ENCODE results near the gene SOX13. TPM values are rescaled to one million over a fixed set of nuclear protein-coding genes. Genes with fewer than 3 reads are reported as not detected.

The SOX13 gene
- polyA plus RNA-seq, 1 experiment = 2.0 TPM

DNA sequence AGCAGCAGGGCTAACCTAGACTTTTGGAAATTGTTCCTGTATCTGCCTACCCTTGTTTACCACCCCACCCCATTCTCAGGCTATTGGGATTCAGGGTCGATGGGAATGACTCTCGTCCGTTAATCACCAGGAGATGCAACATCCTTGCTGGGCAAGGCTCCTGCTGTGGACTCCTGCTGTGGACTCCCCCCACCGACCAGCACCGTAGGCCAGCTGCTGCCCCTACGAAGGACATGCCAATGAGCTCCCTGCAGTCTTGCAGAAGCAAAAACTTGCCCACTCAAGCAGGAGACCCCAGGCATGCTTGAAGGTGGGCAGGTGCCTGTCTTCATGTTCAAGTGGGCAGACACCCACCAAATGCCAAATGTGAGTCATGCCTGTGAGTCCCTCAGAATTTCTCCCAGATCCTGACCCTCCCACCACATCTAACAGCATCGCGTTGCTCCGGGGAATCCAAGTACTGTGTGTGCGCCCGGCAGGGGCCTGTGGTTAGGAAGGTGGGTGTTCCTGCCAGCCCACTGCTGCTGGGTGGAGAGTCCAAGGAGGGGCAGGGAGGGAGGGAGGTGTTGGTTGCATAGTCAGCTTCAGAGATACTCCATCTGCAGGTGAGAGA lies 41.7 kb upstream of the SOX13 start:
- CTCF ChIA-PET = interaction anchor here (0.6 kb wide), 1 partner anchor 69 kb away, joined by 3 read pairs; no protein-coding TSS in a partner anchor
- Histone ChIP-seq H3K27me3 (ENCODE audit: control insufficient read depth, insufficient read depth, low read length) (peaks cover 6% of the 10 kb centered on the region), H3K9me3 (ENCODE audit: control insufficient read depth, insufficient read depth, low read length) (no peaks in the 10 kb centered on the region), H3K4me3 (ENCODE audit: low read depth, low read length) (no peak overlapping the region), H3K27ac (ENCODE audit: low read depth, low read length) (no peak overlapping the region)
- DNase-seq (ENCODE audit: low read depth, low spot score) = no peak
- TF ChIP-seq, protein P1, sequence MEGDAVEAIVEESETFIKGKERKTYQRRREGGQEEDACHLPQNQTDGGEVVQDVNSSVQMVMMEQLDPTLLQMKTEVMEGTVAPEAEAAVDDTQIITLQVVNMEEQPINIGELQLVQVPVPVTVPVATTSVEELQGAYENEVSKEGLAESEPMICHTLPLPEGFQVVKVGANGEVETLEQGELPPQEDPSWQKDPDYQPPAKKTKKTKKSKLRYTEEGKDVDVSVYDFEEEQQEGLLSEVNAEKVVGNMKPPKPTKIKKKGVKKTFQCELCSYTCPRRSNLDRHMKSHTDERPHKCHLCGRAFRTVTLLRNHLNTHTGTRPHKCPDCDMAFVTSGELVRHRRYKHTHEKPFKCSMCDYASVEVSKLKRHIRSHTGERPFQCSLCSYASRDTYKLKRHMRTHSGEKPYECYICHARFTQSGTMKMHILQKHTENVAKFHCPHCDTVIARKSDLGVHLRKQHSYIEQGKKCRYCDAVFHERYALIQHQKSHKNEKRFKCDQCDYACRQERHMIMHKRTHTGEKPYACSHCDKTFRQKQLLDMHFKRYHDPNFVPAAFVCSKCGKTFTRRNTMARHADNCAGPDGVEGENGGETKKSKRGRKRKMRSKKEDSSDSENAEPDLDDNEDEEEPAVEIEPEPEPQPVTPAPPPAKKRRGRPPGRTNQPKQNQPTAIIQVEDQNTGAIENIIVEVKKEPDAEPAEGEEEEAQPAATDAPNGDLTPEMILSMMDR (IDR thresholded peaks at IDR 0.05; ENCODE audit: low read depth, low read length) = no peak
- POLR2A ChIA-PET = no interaction called here

DNA sequence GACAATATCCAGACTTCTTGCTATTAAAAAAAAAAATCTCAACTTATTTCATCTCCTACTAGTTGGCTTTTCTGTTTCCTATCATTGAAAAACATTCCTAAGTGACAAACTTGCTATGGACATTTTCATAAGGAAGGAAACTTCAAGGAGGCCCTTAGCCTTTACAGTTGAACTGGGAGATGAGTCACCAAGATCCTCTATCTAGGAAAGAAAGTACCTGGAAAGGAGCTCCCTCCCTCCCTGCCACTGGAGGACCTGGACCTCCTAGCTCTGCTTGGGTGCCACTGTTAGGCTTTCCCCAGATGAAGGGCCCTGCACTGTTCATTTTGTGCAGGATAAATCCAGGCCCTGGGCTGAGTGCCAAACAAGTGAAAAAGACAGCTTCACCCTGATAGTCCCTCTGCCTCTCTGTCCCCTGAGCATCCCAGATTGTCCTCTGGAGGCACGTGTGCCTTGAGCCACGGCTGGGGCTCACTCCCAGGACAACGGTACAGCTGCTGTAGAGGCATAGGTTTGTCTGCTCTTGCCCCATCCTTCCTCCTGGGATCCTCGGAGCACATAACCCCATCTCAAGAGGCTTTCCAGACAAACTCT lies 40.2 kb upstream of the SOX13 start:
- POLR2A ChIA-PET = no interaction called here
- Histone ChIP-seq H3K9me3 (ENCODE audit: control insufficient read depth, insufficient read depth, low read length) (no peaks in the 10 kb centered on the region), H3K4me3 (ENCODE audit: low read depth, low read length) (no peak overlapping the region), H3K27me3 (ENCODE audit: control insufficient read depth, insufficient read depth, low read length) (peaks cover 2% of the 10 kb centered on the region), H3K27ac (ENCODE audit: low read depth, low read length) (no peak overlapping the region)
- CTCF ChIA-PET = interaction anchor here (1.6 kb wide), 1 partner anchor 162 kb away, joined by 4 read pairs; no protein-coding TSS in a partner anchor
- TF ChIP-seq, protein P1 (IDR thresholded peaks at IDR 0.05; ENCODE audit: low read depth, low read length) = no peak
- DNase-seq (ENCODE audit: low read depth, low spot score) = no peak

DNA sequence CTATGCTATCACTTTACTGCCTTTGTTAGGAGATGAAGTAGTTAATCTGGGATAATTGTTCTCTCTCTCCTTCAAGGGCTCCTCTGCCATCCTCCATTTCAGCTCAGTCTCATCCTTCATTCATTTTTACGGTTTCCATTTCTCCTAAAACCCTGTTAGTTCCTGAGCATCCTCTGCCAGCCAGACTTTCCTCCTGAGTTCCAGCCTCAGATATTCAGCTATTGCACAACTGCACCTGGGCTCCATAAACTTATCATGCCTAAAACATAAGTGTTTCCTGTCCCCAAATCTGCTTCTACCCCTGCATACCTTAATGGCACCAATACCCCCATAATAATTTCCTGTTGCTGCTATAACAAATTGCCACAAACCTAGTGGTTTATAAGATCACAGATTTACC lies 39.6 kb upstream of the SOX13 start:
- POLR2A ChIA-PET = no interaction called here
- no peak for DNase-seq (ENCODE audit: low read depth, low spot score)

DNA sequence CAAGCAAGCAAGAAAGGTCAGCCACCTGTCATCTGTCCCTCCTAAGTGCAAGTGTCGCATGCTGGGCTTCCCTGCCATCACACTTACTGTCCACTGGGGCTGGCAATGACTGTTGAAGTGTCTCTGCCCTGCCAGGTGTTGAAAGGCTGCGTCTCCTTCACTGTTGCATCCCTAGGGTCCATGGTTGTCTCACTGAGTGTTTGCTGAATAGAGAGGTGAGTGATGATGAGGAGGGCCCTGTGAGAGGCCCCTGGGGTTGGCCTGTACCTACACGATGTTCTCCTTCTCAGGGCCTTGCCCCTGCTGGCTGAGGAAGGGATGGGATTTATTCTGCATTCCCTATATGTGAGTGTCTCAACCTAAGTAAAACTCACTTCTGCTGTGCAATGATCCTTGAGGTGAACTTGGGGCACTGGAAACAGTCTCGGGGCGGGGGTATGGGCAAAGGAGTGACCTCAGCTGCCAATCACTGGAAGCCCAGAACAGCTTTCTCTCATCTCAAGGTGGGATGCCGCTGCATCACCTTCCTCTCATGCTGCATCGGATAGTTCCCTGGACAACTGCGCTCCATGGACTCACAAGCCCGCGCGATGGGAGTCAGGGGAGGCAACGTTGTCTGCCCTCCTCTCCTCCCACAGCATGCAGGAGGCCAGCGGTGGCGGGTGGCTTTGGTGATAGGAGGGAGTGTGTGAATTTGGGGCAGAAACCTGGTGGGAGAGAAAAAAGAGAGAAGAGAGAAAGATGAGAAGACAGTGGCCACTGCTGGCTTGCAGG lies 35.8 kb upstream of the SOX13 start:
- TF ChIP-seq, protein P1 (IDR thresholded peaks at IDR 0.05; ENCODE audit: low read depth, low read length) = 0 out of 2 replicates have a peak, but pooled peaks have one; percentile 4
- ChIA-PET POLR2A (no interaction called here), CTCF (no interaction called here)
- no peak overlapping the region for H3K27ac ChIP-seq (ENCODE audit: low read depth, low read length)
- no peak for DNase-seq (ENCODE audit: low read depth, low spot score)
- H3K27me3 ChIP-seq (ENCODE audit: control insufficient read depth, insufficient read depth, low read length) = peaks cover 5% of the 10 kb centered on the region
- H3K9me3 ChIP-seq (ENCODE audit: control insufficient read depth, insufficient read depth, low read length) = no peaks in the 10 kb centered on the region
- no peak overlapping the region for H3K4me3 ChIP-seq (ENCODE audit: low read depth, low read length)

More for the DNA sequence above, 39.6 kb upstream of the SOX13 start:
- Histone ChIP-seq H3K27ac (ENCODE audit: low read depth, low read length) (no peak overlapping the region), H3K4me3 (ENCODE audit: low read depth, low read length) (no peak overlapping the region), H3K27me3 (ENCODE audit: control insufficient read depth, insufficient read depth, low read length) (peaks cover 2% of the 10 kb centered on the region), H3K9me3 (ENCODE audit: control insufficient read depth, insufficient read depth, low read length) (no peaks in the 10 kb centered on the region)
- CTCF ChIA-PET = interaction anchor here (1.6 kb wide), 1 partner anchor 162 kb away, joined by 4 read pairs; no protein-coding TSS in a partner anchor
- TF ChIP-seq, protein P1 (IDR thresholded peaks at IDR 0.05; ENCODE audit: low read depth, low read length) = no peak
